ENCODE results near the gene CCDC28B.

CCDC28B gene

DNA sequence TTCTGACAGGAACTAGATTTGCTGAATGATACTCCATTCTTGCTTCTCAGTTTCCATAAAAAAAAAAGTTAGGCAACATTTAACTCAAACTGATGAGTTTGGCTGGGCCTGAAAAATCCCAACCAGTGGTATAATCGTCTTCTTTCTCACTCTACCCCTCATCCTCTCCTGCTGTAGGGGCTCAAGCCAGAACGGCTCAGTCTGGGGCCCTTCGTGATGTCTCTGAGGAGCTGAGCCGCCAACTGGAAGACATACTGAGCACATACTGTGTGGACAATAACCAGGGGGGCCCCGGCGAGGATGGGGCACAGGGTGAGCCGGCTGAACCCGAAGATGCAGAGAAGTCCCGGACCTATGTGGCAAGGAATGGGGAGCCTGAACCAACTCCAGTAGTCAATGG is 19.3 kb upstream of the CCDC28B start:
- Histone ChIP-seq H3K9me3 (no peaks in the 10 kb centered on the region), H3K4me3 (peak overlapping the region; percentile 59), H3K4me1 (peaks cover 14% of the 10 kb centered on the region), H3K36me3 (replicated peaks) (peaks cover 48% of the 10 kb centered on the region), H3K27me3 (ENCODE audit: low read depth) (no peaks in the 10 kb centered on the region)
- no peak for DNase-seq (ENCODE audit: low spot score in 2 of 2)
- in situ Hi-C loops (cut with MboI; ENCODE audit: low sequenced_read_pairs), result no loop called here

DNA sequence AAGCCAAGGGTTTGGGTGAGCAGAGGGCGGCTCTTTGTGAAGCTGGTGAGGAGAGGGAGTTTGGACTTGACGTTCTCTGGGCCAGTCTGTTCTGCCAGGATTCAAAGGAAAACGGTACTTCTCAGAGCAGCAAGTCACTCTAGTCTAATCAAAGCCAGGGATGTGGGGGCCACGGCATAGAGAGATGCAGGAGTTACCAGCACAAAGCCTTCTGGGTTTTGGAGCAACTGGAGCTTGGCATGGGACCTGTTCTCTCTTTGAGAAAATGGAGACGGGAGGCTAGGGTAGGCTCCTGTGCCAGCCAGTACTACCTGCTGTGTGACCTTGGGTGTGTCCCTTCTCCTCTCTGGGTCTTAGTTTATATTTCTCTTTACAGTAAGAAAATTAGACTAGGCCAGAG is 18.8 kb upstream of the CCDC28B start:
- peak overlapping the region; percentile 59; the same call in 1 of the 2 replicates for H3K4me3 ChIP-seq
- no peaks in the 10 kb centered on the region for H3K9me3 ChIP-seq
- H3K4me1 ChIP-seq, result peaks cover 14% of the 10 kb centered on the region
- DNase-seq (ENCODE audit: low spot score in 2 of 2), result no peak
- H3K27me3 ChIP-seq (ENCODE audit: low read depth), result no peaks in the 10 kb centered on the region
- in situ Hi-C loops (cut with MboI; ENCODE audit: low sequenced_read_pairs), result no loop called here
- H3K36me3 ChIP-seq (replicated peaks), result peaks cover 53% of the 10 kb centered on the region

DNA sequence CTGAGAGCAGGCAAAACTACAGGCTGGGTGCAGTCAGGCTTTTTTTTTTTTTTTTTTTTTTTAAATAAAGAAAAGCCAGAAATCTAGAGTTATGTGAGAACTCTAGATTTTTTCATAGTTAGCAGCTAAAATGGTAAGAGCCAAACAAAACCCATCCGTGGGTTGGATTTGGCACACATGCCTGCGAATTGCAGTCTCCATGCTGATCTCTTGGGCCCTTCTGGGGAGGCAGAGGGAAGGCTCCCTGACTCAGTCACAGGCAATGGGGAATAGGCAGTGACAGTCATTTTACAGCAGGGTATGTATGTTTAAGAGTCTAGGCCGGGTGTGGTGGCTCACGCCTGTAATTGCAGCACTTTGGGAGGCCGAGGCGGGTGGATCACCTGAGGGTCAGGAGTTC is 18.3 kb upstream of the CCDC28B start:
- H3K27me3 ChIP-seq (ENCODE audit: low read depth), result no peaks in the 10 kb centered on the region
- H3K36me3 ChIP-seq (replicated peaks), result peaks cover 56% of the 10 kb centered on the region
- H3K9me3 ChIP-seq, result no peaks in the 10 kb centered on the region
- H3K4me1 ChIP-seq, result peaks cover 14% of the 10 kb centered on the region
- no peak overlapping the region for H3K4me3 ChIP-seq
- in situ Hi-C loops (cut with MboI; ENCODE audit: low sequenced_read_pairs), result no loop called here
- no peak for DNase-seq (ENCODE audit: low spot score in 2 of 2)

DNA sequence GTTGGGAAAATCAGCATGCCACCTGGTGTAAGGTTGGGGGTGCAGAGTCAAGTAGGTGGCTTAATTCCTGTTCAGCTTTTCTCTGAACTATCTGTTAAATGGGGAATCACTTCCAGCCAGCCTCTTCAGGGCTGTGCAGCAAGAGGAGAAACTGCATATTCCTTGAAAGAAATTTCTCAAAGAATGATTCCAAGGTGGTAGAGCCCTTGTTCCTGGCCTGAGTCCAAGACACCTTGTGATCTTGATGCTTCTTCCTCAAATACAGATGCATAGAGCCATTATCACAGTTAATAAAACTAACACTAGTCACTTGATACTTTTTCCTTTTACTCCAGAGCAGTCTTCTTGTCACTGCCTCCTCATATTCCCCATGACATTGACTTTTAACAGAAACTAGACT is 15.7 kb upstream of the CCDC28B start:
- Histone ChIP-seq H3K4me1 (peaks cover 9% of the 10 kb centered on the region), H3K9me3 (no peaks in the 10 kb centered on the region), H3K36me3 (replicated peaks) (peaks cover 82% of the 10 kb centered on the region), H3K27me3 (ENCODE audit: low read depth) (no peaks in the 10 kb centered on the region), H3K4me3 (no peak overlapping the region)
- DNase-seq (ENCODE audit: low spot score in 2 of 2), result no peak
- in situ Hi-C loops (cut with MboI; ENCODE audit: low sequenced_read_pairs), result no loop called here

DNA sequence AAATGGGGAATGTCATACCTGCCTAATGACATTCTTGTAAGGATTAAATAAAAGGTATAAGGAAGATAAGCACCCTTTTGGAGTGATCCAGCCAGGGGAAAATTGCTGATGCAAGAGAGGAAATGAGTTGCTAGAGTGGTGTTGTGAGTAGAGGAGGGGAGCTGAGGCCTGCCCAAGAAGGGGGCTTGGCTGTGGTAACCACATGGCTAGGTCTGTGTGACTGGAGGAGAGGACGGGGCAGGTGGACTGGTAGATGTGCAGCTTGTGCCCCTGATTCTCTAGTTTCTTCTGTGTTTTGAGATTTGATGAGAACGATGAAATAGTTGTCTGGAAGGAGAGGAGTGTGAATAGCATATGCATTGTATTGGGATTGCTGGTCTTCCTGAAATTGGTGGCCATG is 14.3 kb upstream of the CCDC28B start:
- H3K4me1 ChIP-seq, result peaks cover 4% of the 10 kb centered on the region
- H3K4me3 ChIP-seq, result no peak overlapping the region
- H3K36me3 ChIP-seq (replicated peaks), result peaks cover 86% of the 10 kb centered on the region
- no peaks in the 10 kb centered on the region for H3K27me3 ChIP-seq (ENCODE audit: low read depth)
- in situ Hi-C loops (cut with MboI; ENCODE audit: low sequenced_read_pairs), result no loop called here
- no peaks in the 10 kb centered on the region for H3K9me3 ChIP-seq
- DNase-seq (ENCODE audit: low spot score in 2 of 2), result no peak

DNA sequence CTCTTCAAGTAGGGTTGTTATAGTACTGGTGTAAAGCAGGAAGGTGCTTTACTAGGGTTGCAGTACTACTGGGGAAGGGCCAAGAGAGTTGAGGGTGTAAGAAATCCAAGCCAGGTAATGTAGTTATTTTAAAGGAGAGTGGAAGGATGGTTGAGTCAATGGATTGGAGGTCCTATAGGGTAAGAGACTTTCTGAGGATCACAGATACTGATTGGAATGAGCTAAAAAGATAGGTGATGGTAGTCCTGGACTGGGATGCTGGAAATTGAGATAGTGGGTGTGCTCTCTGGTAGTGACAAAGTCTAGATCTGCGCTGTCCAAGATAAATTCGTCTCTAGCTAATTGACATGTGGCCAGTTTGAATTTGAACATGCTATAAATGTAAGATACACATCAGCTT is 13.9 kb upstream of the CCDC28B start:
- in situ Hi-C loops (cut with MboI; ENCODE audit: low sequenced_read_pairs), result no loop called here
- Histone ChIP-seq H3K4me1 (peaks cover 3% of the 10 kb centered on the region; the same call in 1 of the 2 replicates), H3K9me3 (no peaks in the 10 kb centered on the region), H3K4me3 (no peak overlapping the region), H3K27me3 (ENCODE audit: low read depth) (no peaks in the 10 kb centered on the region), H3K36me3 (replicated peaks) (peaks cover 86% of the 10 kb centered on the region)
- DNase-seq (ENCODE audit: low spot score in 2 of 2), result no peak

- Histone ChIP-seq H3K4me3 (no peak overlapping the region), H3K27me3 (ENCODE audit: low read depth) (no peaks in the 10 kb centered on the region), H3K4me1 (no peaks in the 10 kb centered on the region), H3K36me3 (replicated peaks) (peaks cover 89% of the 10 kb centered on the region), H3K9me3 (no peaks in the 10 kb centered on the region)
- no peak for DNase-seq (ENCODE audit: low spot score in 2 of 2)
- in situ Hi-C loops (cut with MboI; ENCODE audit: low sequenced_read_pairs), result no loop called here
Measured at GRCh38 chr1:32187850-32188249, 12.5 kb upstream of the CCDC28B start.

GRCh38 chr1:32192220-32192948 is 8.0 kb upstream of the CCDC28B start:
- in situ Hi-C loops (cut with MboI; ENCODE audit: low sequenced_read_pairs), result no loop called here
- H3K4me3 ChIP-seq, result no peak overlapping the region
- no peaks in the 10 kb centered on the region for H3K27me3 ChIP-seq (ENCODE audit: low read depth)
- H3K9me3 ChIP-seq, result no peaks in the 10 kb centered on the region
- peaks cover 98% of the 10 kb centered on the region for H3K36me3 ChIP-seq (replicated peaks)
- no peaks in the 10 kb centered on the region for H3K4me1 ChIP-seq
- no peak for DNase-seq (ENCODE audit: low spot score in 2 of 2)

DNA sequence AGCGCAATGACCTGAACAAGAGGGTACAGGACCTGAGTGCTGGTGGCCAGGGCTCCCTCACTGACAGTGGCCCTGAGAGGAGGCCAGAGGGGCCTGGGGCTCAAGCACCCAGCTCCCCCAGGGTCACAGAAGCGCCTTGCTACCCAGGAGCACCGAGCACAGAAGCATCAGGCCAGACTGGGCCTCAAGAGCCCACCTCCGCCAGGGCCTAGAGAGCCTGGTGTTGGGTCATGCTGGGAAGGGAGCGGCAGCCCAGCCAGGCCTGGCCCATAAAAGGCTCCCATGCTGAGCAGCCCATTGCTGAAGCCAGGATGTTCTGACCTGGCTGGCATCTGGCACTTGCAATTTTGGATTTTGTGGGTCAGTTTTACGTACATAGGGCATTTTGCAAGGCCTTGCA is 5.4 kb upstream of the CCDC28B start:
- peaks cover 82% of the 10 kb centered on the region for H3K36me3 ChIP-seq (replicated peaks)
- H3K9me3 ChIP-seq, result no peaks in the 10 kb centered on the region
- H3K4me1 ChIP-seq, result peaks cover 3% of the 10 kb centered on the region
- in situ Hi-C loops (cut with MboI; ENCODE audit: low sequenced_read_pairs), result no loop called here
- H3K27me3 ChIP-seq (ENCODE audit: low read depth), result no peaks in the 10 kb centered on the region
- no peak overlapping the region for H3K4me3 ChIP-seq
- DNase-seq (ENCODE audit: low spot score in 2 of 2), result no peak

GRCh38 chr1:32195531-32195930 is 4.9 kb upstream of the CCDC28B start:
- in situ Hi-C loops (cut with MboI; ENCODE audit: low sequenced_read_pairs), result no loop called here
- Histone ChIP-seq H3K27me3 (ENCODE audit: low read depth) (no peaks in the 10 kb centered on the region), H3K9me3 (no peaks in the 10 kb centered on the region), H3K36me3 (replicated peaks) (peaks cover 77% of the 10 kb centered on the region), H3K4me1 (peaks cover 7% of the 10 kb centered on the region), H3K4me3 (no peak overlapping the region)
- DNase-seq (ENCODE audit: low spot score in 2 of 2), result no peak

GRCh38 chr1:32195972-32196823 is 4.2 kb upstream of the CCDC28B start:
- H3K27me3 ChIP-seq (ENCODE audit: low read depth), result no peaks in the 10 kb centered on the region
- in situ Hi-C loops (cut with MboI; ENCODE audit: low sequenced_read_pairs), result no loop called here
- no peak overlapping the region for H3K4me3 ChIP-seq
- H3K4me1 ChIP-seq, result peaks cover 8% of the 10 kb centered on the region
- DNase-seq (ENCODE audit: low spot score in 2 of 2), result no peak
- peaks cover 70% of the 10 kb centered on the region for H3K36me3 ChIP-seq (replicated peaks)
- no peaks in the 10 kb centered on the region for H3K9me3 ChIP-seq

GRCh38 chr1:32197074-32197473 is 3.3 kb upstream of the CCDC28B start:
- no peaks in the 10 kb centered on the region for H3K9me3 ChIP-seq
- DNase-seq (ENCODE audit: low spot score in 2 of 2), result no peak
- H3K27me3 ChIP-seq (ENCODE audit: low read depth), result no peaks in the 10 kb centered on the region
- in situ Hi-C loops (cut with MboI; ENCODE audit: low sequenced_read_pairs), result no loop called here
- H3K36me3 ChIP-seq (replicated peaks), result peaks cover 61% of the 10 kb centered on the region
- H3K4me1 ChIP-seq, result peaks cover 14% of the 10 kb centered on the region
- no peak overlapping the region for H3K4me3 ChIP-seq

- no peak for DNase-seq (ENCODE audit: low spot score in 2 of 2)
- Histone ChIP-seq H3K4me1 (peaks cover 14% of the 10 kb centered on the region), H3K27me3 (ENCODE audit: low read depth) (no peaks in the 10 kb centered on the region), H3K4me3 (no peak overlapping the region), H3K36me3 (replicated peaks) (peaks cover 54% of the 10 kb centered on the region), H3K9me3 (no peaks in the 10 kb centered on the region)
- in situ Hi-C loops (cut with MboI; ENCODE audit: low sequenced_read_pairs), result no loop called here
Measured at GRCh38 chr1:32197837-32198236, 2.6 kb upstream of the CCDC28B start.
